ENCODE results near the gene TUBA1C.

- TF ChIP-seq EZH2phosphoT487 (IDR thresholded peaks at IDR 0.05; ENCODE audit: borderline replicate concordance, low read length) (no peak), CTCF (conservative IDR thresholded peaks at IDR 0.05; ENCODE audit: low read depth, low read length) (no peak), EZH2 (IDR thresholded peaks at IDR 0.05; ENCODE audit: low read length, unreplicated experiment) (no peak)
These were observed 41.1 kb downstream of the TUBA1C start for GRCh38 chr12:49305762-49306510.
